ENCODE results near the gene FAT1. TPM values are rescaled to one million over a fixed set of nuclear protein-coding genes. Genes with fewer than 3 reads are reported as not detected.
"Not testable (repeated sequence)": the region's sequence is repeated elsewhere in the genome, so short reads cannot be mapped to it uniquely, and the experiment has no call there.

Gene FAT1
- total RNA-seq, 2 experiments from 2014 or later: 0.05 TPM; not detected in 1

DNA sequence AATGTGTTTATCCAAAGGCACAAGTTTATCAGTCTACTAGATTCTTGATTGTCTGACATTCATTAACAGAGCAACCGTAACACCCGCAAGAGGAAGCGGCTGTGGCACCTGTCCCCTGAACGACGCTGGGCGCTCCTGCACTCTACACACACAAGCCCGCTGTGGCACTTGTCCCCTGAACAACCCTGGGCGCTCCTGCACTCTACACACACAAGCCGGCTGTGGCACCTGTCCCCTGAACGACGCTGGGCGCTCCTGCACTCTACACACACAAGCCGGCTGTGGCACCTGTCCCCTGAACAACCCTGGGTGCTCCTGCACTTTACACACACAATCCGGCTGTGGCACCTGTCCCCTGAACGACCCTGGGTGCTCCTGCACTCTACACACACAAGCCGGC is 64.2 kb downstream of the FAT1 start:
- H3K4me1 Mint-ChIP-seq, CTCF ChIA-PET: not testable (repeated sequence)

GRCh38 chr4:186658657-186659056 is 65.0 kb downstream of the FAT1 start:
- Mint-ChIP-seq H3K9me3 (ENCODE audit: low read depth) (no peaks in the 10 kb centered on the region), H3K27ac (no peak overlapping the region), H3K4me1 (no peaks in the 10 kb centered on the region), H3K27me3 (no peaks in the 10 kb centered on the region), H3K36me3 (no peaks in the 10 kb centered on the region), H3K4me3 (no peak overlapping the region)
- ATAC-seq (no peak), DNase-seq (no peak)
- CTCF ChIA-PET: no interaction called here

More for the DNA sequence above, 64.2 kb downstream of the FAT1 start:
- not testable (repeated sequence) for H3K36me3 Mint-ChIP-seq; H3K4me3 Mint-ChIP-seq; ATAC-seq; H3K9me3 Mint-ChIP-seq (ENCODE audit: low read depth); H3K27ac Mint-ChIP-seq; H3K27me3 Mint-ChIP-seq; DNase-seq

- Mint-ChIP-seq H3K4me1 (no peaks in the 10 kb centered on the region), H3K27ac (no peak overlapping the region), H3K36me3 (no peaks in the 10 kb centered on the region), H3K4me3 (no peak overlapping the region), H3K9me3 (ENCODE audit: low read depth) (no peaks in the 10 kb centered on the region), H3K27me3 (no peaks in the 10 kb centered on the region)
- ATAC-seq: no peak
- DNase-seq: no peak
- CTCF ChIA-PET: no interaction called here
Observed at GRCh38 chr4:186657764-186658163, 65.9 kb downstream of the FAT1 start.

DNA sequence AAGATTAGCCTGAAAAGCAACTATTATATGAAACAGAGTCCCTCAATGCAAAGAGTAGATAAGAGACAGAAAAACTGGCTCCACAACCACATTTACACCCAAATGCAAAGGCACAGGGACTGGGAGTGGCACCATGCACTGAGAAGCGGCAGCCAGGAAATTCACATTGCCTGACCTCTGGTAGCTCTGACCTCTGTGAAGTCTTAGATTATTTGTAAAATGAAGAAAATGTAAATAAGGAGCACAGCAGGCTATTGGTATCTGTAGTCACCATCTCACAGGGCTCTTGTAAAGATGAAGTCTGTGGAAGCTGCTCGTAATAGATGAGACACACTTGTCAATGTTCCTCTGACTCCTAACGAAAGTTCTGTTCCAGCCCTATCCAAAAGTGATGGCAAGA is 69.7 kb downstream of the FAT1 start:
- Mint-ChIP-seq H3K4me1 (no peaks in the 10 kb centered on the region), H3K27ac (no peak overlapping the region), H3K4me3 (no peak overlapping the region), H3K27me3 (no peaks in the 10 kb centered on the region), H3K36me3 (no peaks in the 10 kb centered on the region), H3K9me3 (ENCODE audit: low read depth) (no peaks in the 10 kb centered on the region)
- DNase-seq: no peak
- CTCF ChIA-PET: no interaction called here
- no peak for ATAC-seq

DNA sequence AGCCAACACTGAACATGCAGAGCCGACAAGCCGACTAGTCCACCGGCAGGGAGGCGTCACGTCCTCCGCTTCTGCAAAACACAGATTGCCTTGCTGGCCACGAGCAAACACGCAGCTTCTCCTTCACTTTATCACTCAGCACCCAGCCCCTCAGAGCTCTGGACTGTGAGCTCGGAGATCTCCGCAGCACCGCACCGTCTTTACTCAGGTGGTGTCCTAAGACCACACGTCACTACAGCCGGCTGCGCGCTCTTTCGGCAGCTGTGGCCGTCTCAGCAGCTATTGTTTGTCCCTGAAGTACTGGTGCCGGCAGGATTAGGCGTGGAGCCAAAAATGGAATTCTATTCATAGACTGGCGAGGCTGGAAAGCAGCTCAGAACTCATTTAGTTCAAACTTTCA is 72.0 kb downstream of the FAT1 start:
- Mint-ChIP-seq H3K4me1 (no peaks in the 10 kb centered on the region), H3K4me3 (no peak overlapping the region), H3K9me3 (ENCODE audit: low read depth) (no peaks in the 10 kb centered on the region), H3K36me3 (no peaks in the 10 kb centered on the region), H3K27me3 (no peaks in the 10 kb centered on the region), H3K27ac (no peak overlapping the region)
- ATAC-seq (no peak), DNase-seq (no peak)
- CTCF ChIA-PET: no interaction called here

DNA sequence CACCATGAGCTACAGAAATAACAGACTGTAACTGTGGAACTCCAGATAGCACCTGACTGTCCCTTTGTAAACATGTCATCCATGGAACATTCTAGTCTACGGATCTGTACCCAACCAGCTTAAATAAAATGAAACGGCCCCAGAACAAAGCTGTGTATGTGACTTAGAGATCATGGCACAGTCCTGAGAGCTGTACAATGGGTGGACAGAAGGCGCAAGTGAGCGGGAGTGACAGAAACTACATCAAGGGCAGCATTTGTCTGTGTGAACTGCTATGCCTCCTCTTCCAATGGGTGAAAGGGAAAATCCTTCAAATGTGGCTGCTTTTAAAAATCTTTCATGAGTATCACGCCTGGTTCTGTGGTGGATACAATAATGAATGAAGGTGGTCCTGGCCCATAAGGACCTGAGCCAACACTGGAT is 72.5 kb downstream of the FAT1 start:
- Mint-ChIP-seq H3K4me1 (no peaks in the 10 kb centered on the region), H3K9me3 (ENCODE audit: low read depth) (no peaks in the 10 kb centered on the region), H3K27me3 (no peaks in the 10 kb centered on the region), H3K36me3 (no peaks in the 10 kb centered on the region), H3K4me3 (no peak overlapping the region), H3K27ac (no peak overlapping the region)
- CTCF ChIA-PET: no interaction called here
- DNase-seq (no peak), ATAC-seq (no peak)

DNA sequence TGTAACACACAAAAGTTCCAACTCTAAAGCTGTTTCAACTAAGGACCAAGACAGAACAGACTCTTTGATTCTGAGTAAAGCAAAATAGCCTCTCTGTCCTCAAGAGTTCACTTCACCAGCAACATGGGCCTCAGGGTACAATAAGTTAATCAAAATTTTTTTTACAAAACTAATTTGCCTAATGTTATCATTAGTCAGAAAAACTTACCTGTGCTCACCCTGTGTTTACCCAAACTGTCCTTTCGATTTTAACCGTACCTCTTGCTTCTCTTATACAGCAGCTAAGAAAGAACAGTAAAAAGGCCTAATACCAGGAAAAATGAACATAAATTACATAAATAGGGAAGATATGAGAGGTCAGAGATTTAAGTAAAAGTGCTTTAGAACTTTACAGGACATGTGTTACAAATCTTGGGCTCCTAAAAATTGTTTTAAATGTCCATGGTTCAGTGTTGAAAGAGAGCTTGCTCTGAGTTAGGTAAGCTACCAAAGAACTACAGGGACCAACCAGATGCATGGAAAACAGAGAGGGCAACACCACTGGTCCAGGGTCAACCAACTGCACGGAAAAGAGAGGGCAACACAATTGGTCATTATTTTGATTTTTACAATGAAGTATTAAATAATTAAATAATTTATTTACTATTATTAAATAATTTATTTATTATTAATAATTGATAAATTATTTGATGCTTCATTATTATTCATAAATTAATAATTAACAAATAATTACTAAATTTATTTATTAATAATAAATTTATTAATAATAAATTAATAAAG is 73.1 kb downstream of the FAT1 start:
- no peaks in the 10 kb centered on the region for H3K4me1 Mint-ChIP-seq
- no peak overlapping the region for H3K4me3 Mint-ChIP-seq
- ATAC-seq (no peak), DNase-seq (no peak)
- no peaks in the 10 kb centered on the region for H3K9me3 Mint-ChIP-seq (ENCODE audit: low read depth)
- no peak overlapping the region for H3K27ac Mint-ChIP-seq
- no peaks in the 10 kb centered on the region for H3K27me3 Mint-ChIP-seq
- CTCF ChIA-PET: no interaction called here
- no peaks in the 10 kb centered on the region for H3K36me3 Mint-ChIP-seq

- DNase-seq (no peak), ATAC-seq (no peak)
- no peaks in the 10 kb centered on the region for H3K4me1 Mint-ChIP-seq
- H3K36me3 Mint-ChIP-seq: no peaks in the 10 kb centered on the region
- H3K27me3 Mint-ChIP-seq: no peaks in the 10 kb centered on the region
- H3K4me3 Mint-ChIP-seq: no peak overlapping the region
- H3K27ac Mint-ChIP-seq: no peak overlapping the region
- CTCF ChIA-PET: no interaction called here
- peaks cover 3% of the 10 kb centered on the region for H3K9me3 Mint-ChIP-seq (ENCODE audit: low read depth)
Observed at GRCh38 chr4:186647821-186648220, 75.8 kb downstream of the FAT1 start.

DNA sequence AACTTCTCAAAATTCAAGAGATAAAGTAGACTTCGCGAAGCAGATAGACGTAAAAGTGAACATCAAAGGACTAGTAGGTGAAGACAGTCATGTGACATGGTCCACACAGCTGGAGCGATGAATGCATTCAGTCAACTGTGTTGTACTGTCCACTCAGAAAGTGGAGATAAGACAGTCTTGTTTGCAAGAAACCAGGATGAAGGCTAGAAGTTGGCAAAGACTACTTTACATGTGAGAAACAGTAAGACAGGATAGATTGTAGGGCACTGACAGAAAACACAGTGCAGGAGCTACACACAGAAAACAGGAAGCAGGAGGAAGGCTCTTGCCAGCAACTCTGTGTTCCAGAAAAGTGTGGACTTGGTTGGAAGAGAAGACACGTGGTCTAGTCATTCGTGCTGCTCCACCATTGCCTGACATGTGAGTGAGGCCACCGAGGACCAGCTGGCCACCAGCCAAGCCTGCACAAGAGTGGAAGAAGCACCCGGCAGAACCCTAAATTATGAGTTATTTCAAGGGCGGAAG is 78.9 kb downstream of the FAT1 start:
- Mint-ChIP-seq H3K4me1 (no peaks in the 10 kb centered on the region), H3K27me3 (no peaks in the 10 kb centered on the region), H3K4me3 (no peak overlapping the region), H3K27ac (no peak overlapping the region), H3K9me3 (ENCODE audit: low read depth) (peaks cover 3% of the 10 kb centered on the region), H3K36me3 (no peaks in the 10 kb centered on the region)
- DNase-seq (no peak), ATAC-seq (no peak)
- CTCF ChIA-PET: no interaction called here

DNA sequence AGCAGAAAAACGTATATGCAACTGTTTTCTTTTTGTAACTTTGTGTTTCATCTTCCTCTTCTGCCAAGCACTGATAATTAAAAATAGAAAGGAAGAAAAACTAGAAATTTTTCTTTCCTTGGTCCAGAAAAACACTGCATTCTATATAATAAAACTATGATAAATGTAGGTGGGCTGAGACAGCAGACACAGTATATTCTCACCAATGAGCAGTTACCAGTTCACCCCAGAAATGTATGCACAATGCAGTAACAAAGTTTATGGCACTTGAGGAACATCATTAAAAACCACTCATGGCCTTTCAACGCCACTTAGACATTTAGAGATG is 79.4 kb downstream of the FAT1 start:
- no peaks in the 10 kb centered on the region for H3K27me3 Mint-ChIP-seq
- no peaks in the 10 kb centered on the region for H3K36me3 Mint-ChIP-seq
- peaks cover 3% of the 10 kb centered on the region for H3K9me3 Mint-ChIP-seq (ENCODE audit: low read depth)
- H3K27ac Mint-ChIP-seq: no peak overlapping the region
- ATAC-seq (no peak), DNase-seq (no peak)
- no peaks in the 10 kb centered on the region for H3K4me1 Mint-ChIP-seq
- CTCF ChIA-PET: no interaction called here
- no peak overlapping the region for H3K4me3 Mint-ChIP-seq

- no peaks in the 10 kb centered on the region for H3K36me3 Mint-ChIP-seq
- H3K27me3 Mint-ChIP-seq: no peaks in the 10 kb centered on the region
- H3K27ac Mint-ChIP-seq: no peak overlapping the region
Observed at GRCh38 chr4:186643501-186644310, 80.0 kb downstream of the FAT1 start.

GRCh38 chr4:186642998-186643397 is 80.7 kb downstream of the FAT1 start:
- peaks cover 3% of the 10 kb centered on the region for H3K9me3 Mint-ChIP-seq (ENCODE audit: low read depth)

More at GRCh38 chr4:186643501-186644310, 80.0 kb downstream of the FAT1 start:
- CTCF ChIA-PET: no interaction called here
- no peaks in the 10 kb centered on the region for H3K4me1 Mint-ChIP-seq
- H3K9me3 Mint-ChIP-seq (ENCODE audit: low read depth): peaks cover 3% of the 10 kb centered on the region
- DNase-seq: no peak
- no peak overlapping the region for H3K4me3 Mint-ChIP-seq
- ATAC-seq: no peak

GRCh38 chr4:186642530-186642929 is 81.1 kb downstream of the FAT1 start:
- no peaks in the 10 kb centered on the region for H3K36me3 Mint-ChIP-seq
- no peak for ATAC-seq
- no peaks in the 10 kb centered on the region for H3K27me3 Mint-ChIP-seq
- H3K4me3 Mint-ChIP-seq: no peak overlapping the region
- DNase-seq: no peak
- CTCF ChIA-PET: no interaction called here
- H3K27ac Mint-ChIP-seq: no peak overlapping the region
- no peaks in the 10 kb centered on the region for H3K4me1 Mint-ChIP-seq
- peaks cover 3% of the 10 kb centered on the region for H3K9me3 Mint-ChIP-seq (ENCODE audit: low read depth)

More at GRCh38 chr4:186642998-186643397, 80.7 kb downstream of the FAT1 start:
- Mint-ChIP-seq H3K27me3 (no peaks in the 10 kb centered on the region), H3K36me3 (no peaks in the 10 kb centered on the region), H3K27ac (no peak overlapping the region), H3K4me1 (no peaks in the 10 kb centered on the region), H3K4me3 (no peak overlapping the region)
- ATAC-seq: no peak
- DNase-seq: no peak
- CTCF ChIA-PET: no interaction called here

- CTCF ChIA-PET: no interaction called here
- Mint-ChIP-seq H3K4me3 (no peak overlapping the region), H3K9me3 (ENCODE audit: low read depth) (no peaks in the 10 kb centered on the region), H3K36me3 (no peaks in the 10 kb centered on the region), H3K27ac (no peak overlapping the region), H3K4me1 (no peaks in the 10 kb centered on the region), H3K27me3 (no peaks in the 10 kb centered on the region)
- no peak for ATAC-seq
- no peak for DNase-seq
Observed at GRCh38 chr4:186634591-186635128, 89.0 kb downstream of the FAT1 start.

Measured in activated CD8-positive, alpha-beta memory T cell treated with anti-CD3 and anti-CD28 coated beads, Interleukin-2, amount 10 ng/mL, durations not matched to agents 7 days and 5 days (primary cell).